Umbilical cord (tissue), 2 donors: Measurements from ENCODE around the gene DPH1. TPM values are rescaled to one million over a fixed set of nuclear protein-coding genes. Genes with fewer than 3 reads are reported as not detected.
"Not testable (repeated sequence)": the region's sequence is repeated elsewhere in the genome, so short reads cannot be mapped to it uniquely, and the experiment has no call there.

Experiments used
- DNase-seq: peaks from one replicate; pipeline ENCODE4 v3.0.0-alpha.2; 2015; ENCODE audit warnings: low spot score
- total RNA-seq: library from RNA; depleted of rRNA; stranded (reverse); fragments of >200 nt; gene quantifications from one replicate; pipeline ENCODE4 v1.2.3, GENCODE V29; 2014; ENCODE audit warnings: low replicate concordance; ENCODE audit not compliant: insufficient read depth

Gene DPH1
- total RNA-seq, 1 donor from 2014 or later = 13.0 TPM

- no peak for DNase-seq
Observed at GRCh38 chr17:2008332-2009126, 21.4 kb upstream of the DPH1 start.

GRCh38 chr17:2009737-2010136 lies 20.2 kb upstream of the DPH1 start:
- DNase-seq = no peak

- peak; percentile 37 for DNase-seq
Observed at GRCh38 chr17:2011411-2012371, 18.3 kb upstream of the DPH1 start.

GRCh38 chr17:2012499-2012898 lies 17.5 kb upstream of the DPH1 start:
- DNase-seq = no peak

GRCh38 chr17:2013220-2013993 lies 16.5 kb upstream of the DPH1 start:
- not testable (repeated sequence) for DNase-seq

GRCh38 chr17:2013994-2014317 lies 16.0 kb upstream of the DPH1 start:
- DNase-seq = no peak

GRCh38 chr17:2015314-2015713 lies 14.6 kb upstream of the DPH1 start:
- no peak for DNase-seq

GRCh38 chr17:2016494-2016893 lies 13.5 kb upstream of the DPH1 start:
- DNase-seq = no peak

GRCh38 chr17:2017274-2017941 lies 12.5 kb upstream of the DPH1 start:
- no peak for DNase-seq

- DNase-seq = no peak
Observed at GRCh38 chr17:2018716-2019510, 11.0 kb upstream of the DPH1 start.

GRCh38 chr17:2019723-2020122 lies 10.2 kb upstream of the DPH1 start:
- DNase-seq = no peak

- DNase-seq = no peak
Observed at GRCh38 chr17:2020721-2021120, 9.2 kb upstream of the DPH1 start.

GRCh38 chr17:2022647-2023240 lies 7.2 kb upstream of the DPH1 start:
- DNase-seq = no peak

GRCh38 chr17:2023256-2023655 lies 6.7 kb upstream of the DPH1 start:
- DNase-seq = no peak

- DNase-seq = peak; percentile 48
Observed at GRCh38 chr17:2023692-2024571, 6.0 kb upstream of the DPH1 start.

GRCh38 chr17:2024572-2025219 lies 5.3 kb upstream of the DPH1 start:
- DNase-seq = no peak

GRCh38 chr17:2025220-2025621 lies 4.7 kb upstream of the DPH1 start, which contains the start of gene RTN4RL1:
Gene RTN4RL1 (minus strand): TSS chr17:2025334. CDS start chr17:2024865, 469 bp downstream.
- peak; percentile 70 for DNase-seq

- DNase-seq = peak; percentile 56
Observed at GRCh38 chr17:2025622-2026309, 4.2 kb upstream of the DPH1 start.
